Keratinocyte (primary cell): Measurements from ENCODE around the gene CCDC186. TPM values are rescaled to one million over a fixed set of nuclear protein-coding genes. Genes with fewer than 3 reads are reported as not detected.
"Not testable (repeated sequence)": the region's sequence is repeated elsewhere in the genome, so short reads cannot be mapped to it uniquely, and the experiment has no call there.

ENCODE experiments used
- DNase-seq: peaks from one replicate; pipeline ENCODE4 v3.0.0-alpha.2; 2011; ENCODE audit warnings: low read depth, missing footprints, low spot score
- FAIRE-seq: peaks from 2 replicates; lab custom pipeline; 2011; peaks lifted over from hg19 to GRCh38; lab: Jason Lieb, UNC
- H2AFZ ChIP-seq: 2 replicates; pipeline ENCODE4 v1.6.0; 2012; ENCODE audit warnings: low read length, control low read depth, inconsistent platforms; ENCODE audit not compliant: control insufficient read depth
- H3K27ac ChIP-seq: 2 replicates; pipeline ENCODE4 v1.5.1; 2011; ENCODE audit warnings: low read length; ENCODE audit not compliant: control insufficient read depth, insufficient read depth
- H3K27me3 ChIP-seq: 3 replicates; pipeline ENCODE4 v1.6.0; 2011; ENCODE audit warnings: low read length; ENCODE audit not compliant: control insufficient read depth, insufficient read depth; ENCODE audit errors: extremely low read depth
- H3K36me3 ChIP-seq, 2 experiments: 2 replicates in 1 of 2; 3 replicates in 1 of 2; pipeline ENCODE4 v1.5.1; 2011; ENCODE audit warnings: low read length in 2 of 2, mild to moderate bottlenecking in 1 of 2; ENCODE audit not compliant: control insufficient read depth in 2 of 2, insufficient read depth in 2 of 2; ENCODE audit errors: extremely low read depth in 1 of 2
- H3K4me1 ChIP-seq: 3 replicates; pipeline ENCODE4 v1.5.1; 2011; ENCODE audit warnings: low read length; ENCODE audit not compliant: control insufficient read depth, insufficient read depth; ENCODE audit errors: extremely low read depth
- H3K4me2 ChIP-seq: 3 replicates; pipeline ENCODE4 v1.6.0; 2011; ENCODE audit warnings: low read depth, low read length; ENCODE audit not compliant: control insufficient read depth, insufficient read depth; ENCODE audit errors: extremely low read depth
- H3K4me3 ChIP-seq, 3 experiments: fragments of 200-600 bp in 1 of 3; sonication (generic) in 1 of 3; 2 replicates in 2 of 3; 3 replicates in 1 of 3; pipeline ENCODE4 v1.5.1; 2011 to 2016; ENCODE audit warnings: low read length in 3 of 3, mild to moderate bottlenecking in 3 of 3, control low read depth in 2 of 3, inconsistent platforms in 1 of 3, low read depth in 1 of 3, mixed read lengths in 1 of 3, mixed run types in 1 of 3, moderate library complexity in 1 of 3; ENCODE audit not compliant: control insufficient read depth in 2 of 3, insufficient read depth in 2 of 3; ENCODE audit errors: extremely low read depth in 1 of 3
- H3K79me2 ChIP-seq: 2 replicates; pipeline ENCODE4 v1.6.0; 2012; ENCODE audit warnings: low read length; ENCODE audit not compliant: control insufficient read depth, insufficient read depth
- H3K9ac ChIP-seq: 3 replicates; pipeline ENCODE4 v1.6.0; 2011; ENCODE audit warnings: low read length; ENCODE audit not compliant: control insufficient read depth, insufficient read depth; ENCODE audit errors: extremely low read depth
- H3K9me1 ChIP-seq: 3 replicates; pipeline ENCODE4 v1.6.0; 2011; ENCODE audit warnings: low read length; ENCODE audit not compliant: control insufficient read depth, insufficient read depth; ENCODE audit errors: extremely low read depth
- H3K9me3 ChIP-seq: 2 replicates; pipeline ENCODE4 v1.5.1; 2012; ENCODE audit warnings: low read depth, low read length; ENCODE audit not compliant: control insufficient read depth
- H4K20me1 ChIP-seq: 3 replicates; pipeline ENCODE4 v1.6.0; 2011; ENCODE audit warnings: low read length; ENCODE audit not compliant: control insufficient read depth, insufficient read depth; ENCODE audit errors: extremely low read depth
- EZH2 ChIP-seq: IDR thresholded peaks from one replicate; pipeline ENCODE4 v1.6.1; 2012; ENCODE audit warnings: inconsistent platforms, mild to moderate bottlenecking, low read length, moderate library complexity
- dilution Hi-C: fragments of 300-500 bp; cut with MboI; formaldehyde crosslinking; loops from one replicate; pipeline ENCODE4 v1.7.0; 2020; ENCODE audit warnings: low sequenced_read_pairs; ENCODE audit not compliant: extremely low pct_ligation_motif_present
- polyA plus RNA-seq, 5 experiments: library from polyadenylated mRNA; depleted of rRNA in 3 of 5; stranded (reverse) in 3 of 5; stranded (forward) in 1 of 5; unstranded in 1 of 5; fragments of >200 nt; gene quantifications; 1 replicate in 1 of 5; 2 replicates in 3 of 5; 3 replicates in 1 of 5; pipeline versions ENCODE4 v1.2.1 to v1.2.3, GENCODE V29; 2011 to 2012; ENCODE audit warnings: missing spikeins in 2 of 5, low read depth in 1 of 5, low replicate concordance in 1 of 5
- TF ChIP-seq, protein P1 (sequence below), 3 experiments: IDR thresholded peaks in 1 of 3; conservative IDR thresholded peaks in 1 of 3; optimal IDR thresholded peaks in 1 of 3; 2 replicates in 2 of 3; 3 replicates in 1 of 3; pipeline versions ENCODE3 to v1.5.1; 2011; ENCODE audit warnings: low read length in 3 of 3, mild to moderate bottlenecking in 3 of 3, moderate library complexity in 2 of 3, control low read depth in 1 of 3, inconsistent platforms in 1 of 3; ENCODE audit not compliant: insufficient read depth in 2 of 3; ENCODE audit errors: extremely low read depth in 1 of 3

The CCDC186 gene
- polyA plus RNA-seq, 1 donor (not counting 4 experiments of a cell fraction or from before 2014, with no cell fraction given): 13.0 TPM

DNA sequence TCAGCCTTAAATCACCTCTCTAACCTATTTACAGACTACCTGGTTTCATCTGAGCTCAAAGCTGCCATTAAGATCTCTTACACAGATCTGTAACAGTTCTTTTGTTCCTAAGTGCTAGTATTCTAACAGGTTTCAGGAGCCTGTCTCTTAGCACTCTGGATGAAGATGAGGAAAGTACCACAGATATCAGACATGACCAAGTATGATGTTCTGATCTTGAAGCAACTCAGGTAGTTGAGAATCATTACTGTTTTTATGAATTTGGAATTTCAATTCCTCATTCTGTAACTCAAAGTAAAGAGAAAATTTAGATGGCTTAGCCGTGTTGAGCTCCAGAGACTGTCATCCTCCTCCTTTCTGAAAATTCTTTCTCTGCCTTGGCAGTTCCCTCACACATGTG, 30.8 kb downstream of the CCDC186 start:
- H3K9me1 ChIP-seq: no peaks in the 10 kb centered on the region
- H3K9me3 ChIP-seq: no peaks in the 10 kb centered on the region
- DNase-seq: no peak
- FAIRE-seq: no peak
- no peaks in the 10 kb centered on the region for H3K79me2 ChIP-seq
- H3K4me3 ChIP-seq: no peak overlapping the region
- no peaks in the 10 kb centered on the region for H4K20me1 ChIP-seq
- no peak overlapping the region for H3K27ac ChIP-seq
- peaks cover 0 to 5% of the 10 kb centered on the region in 2 experiments for H3K36me3 ChIP-seq
- no peaks in the 10 kb centered on the region for H3K4me1 ChIP-seq
- no peak for TF ChIP-seq EZH2
- TF ChIP-seq, protein P1, sequence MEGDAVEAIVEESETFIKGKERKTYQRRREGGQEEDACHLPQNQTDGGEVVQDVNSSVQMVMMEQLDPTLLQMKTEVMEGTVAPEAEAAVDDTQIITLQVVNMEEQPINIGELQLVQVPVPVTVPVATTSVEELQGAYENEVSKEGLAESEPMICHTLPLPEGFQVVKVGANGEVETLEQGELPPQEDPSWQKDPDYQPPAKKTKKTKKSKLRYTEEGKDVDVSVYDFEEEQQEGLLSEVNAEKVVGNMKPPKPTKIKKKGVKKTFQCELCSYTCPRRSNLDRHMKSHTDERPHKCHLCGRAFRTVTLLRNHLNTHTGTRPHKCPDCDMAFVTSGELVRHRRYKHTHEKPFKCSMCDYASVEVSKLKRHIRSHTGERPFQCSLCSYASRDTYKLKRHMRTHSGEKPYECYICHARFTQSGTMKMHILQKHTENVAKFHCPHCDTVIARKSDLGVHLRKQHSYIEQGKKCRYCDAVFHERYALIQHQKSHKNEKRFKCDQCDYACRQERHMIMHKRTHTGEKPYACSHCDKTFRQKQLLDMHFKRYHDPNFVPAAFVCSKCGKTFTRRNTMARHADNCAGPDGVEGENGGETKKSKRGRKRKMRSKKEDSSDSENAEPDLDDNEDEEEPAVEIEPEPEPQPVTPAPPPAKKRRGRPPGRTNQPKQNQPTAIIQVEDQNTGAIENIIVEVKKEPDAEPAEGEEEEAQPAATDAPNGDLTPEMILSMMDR (optimal IDR thresholded peaks at IDR 0.05 in 1 of 3, IDR thresholded peaks at IDR 0.05 in 1 of 3, conservative IDR thresholded peaks at IDR 0.05 in 1 of 3; ENCODE audit: extremely low read depth in 1 of 3, insufficient read depth in 2 of 3, low read length in 3 of 3): no peak
- H3K9ac ChIP-seq: no peak overlapping the region
- dilution Hi-C loops: no loop called here
- H2AFZ ChIP-seq: no peak overlapping the region
- H3K4me2 ChIP-seq: no peak overlapping the region
- no peaks in the 10 kb centered on the region for H3K27me3 ChIP-seq

DNA sequence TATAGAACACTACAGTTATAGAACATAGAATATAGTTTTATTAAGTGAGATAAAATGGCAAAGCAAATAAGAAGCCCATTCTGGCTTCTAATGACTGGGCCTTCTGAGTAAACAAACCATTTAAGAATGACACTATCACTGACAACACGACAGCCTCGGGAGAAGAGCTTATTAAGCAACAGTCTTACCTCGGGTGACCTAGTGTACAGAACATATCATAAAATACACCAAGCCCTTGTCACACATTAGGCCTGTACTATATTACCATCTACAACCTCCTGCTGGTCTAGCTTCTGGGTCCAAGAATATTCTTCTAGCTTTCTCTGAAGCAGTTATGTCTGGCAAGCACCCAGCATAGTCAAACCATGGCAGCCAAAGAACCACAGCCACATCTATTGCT, 32.0 kb downstream of the CCDC186 start:
- H3K4me2 ChIP-seq: no peak overlapping the region
- no peaks in the 10 kb centered on the region for H3K9me3 ChIP-seq
- no peak for DNase-seq
- no peak overlapping the region for H2AFZ ChIP-seq
- TF ChIP-seq, protein P1 (optimal IDR thresholded peaks at IDR 0.05 in 1 of 3, IDR thresholded peaks at IDR 0.05 in 1 of 3, conservative IDR thresholded peaks at IDR 0.05 in 1 of 3; ENCODE audit: extremely low read depth in 1 of 3, insufficient read depth in 2 of 3, low read length in 3 of 3): no peak
- no peak for TF ChIP-seq EZH2
- H3K4me1 ChIP-seq: no peaks in the 10 kb centered on the region
- no peaks in the 10 kb centered on the region for H4K20me1 ChIP-seq
- H3K27me3 ChIP-seq: no peaks in the 10 kb centered on the region
- H3K36me3 ChIP-seq: peaks cover 3 to 5% of the 10 kb centered on the region in 2 experiments
- H3K9me1 ChIP-seq: no peaks in the 10 kb centered on the region
- no peak overlapping the region for H3K9ac ChIP-seq
- no peaks in the 10 kb centered on the region for H3K79me2 ChIP-seq
- dilution Hi-C loops: no loop called here
- no peak overlapping the region for H3K4me3 ChIP-seq
- FAIRE-seq: no peak
- H3K27ac ChIP-seq: no peak overlapping the region

DNA sequence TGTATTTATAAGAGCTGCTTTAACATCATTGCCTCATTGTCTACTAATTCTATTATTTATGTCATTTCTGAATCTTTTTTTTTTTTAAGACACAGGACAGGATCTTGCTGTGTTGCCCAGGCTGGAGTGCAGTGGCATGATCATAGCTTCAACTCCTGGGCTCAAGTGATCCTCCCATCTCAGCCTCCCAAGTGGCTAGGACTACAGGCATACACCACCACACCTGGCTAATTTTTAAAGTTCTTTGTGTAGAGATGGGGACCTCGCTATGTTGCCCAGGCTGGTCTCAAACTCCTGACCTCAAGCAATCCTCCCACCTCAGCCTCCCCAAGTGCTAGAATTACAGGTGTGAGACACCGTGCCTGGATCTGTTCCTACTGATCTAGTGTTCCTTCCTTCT, 33.2 kb downstream of the CCDC186 start:
- H3K9ac ChIP-seq, H3K79me2 ChIP-seq, DNase-seq, H3K9me3 ChIP-seq, H3K27me3 ChIP-seq, H3K36me3 ChIP-seq, H2AFZ ChIP-seq, H3K4me3 ChIP-seq, H3K27ac ChIP-seq, H3K4me1 ChIP-seq, H4K20me1 ChIP-seq, dilution Hi-C loops, H3K9me1 ChIP-seq, FAIRE-seq, H3K4me2 ChIP-seq: not testable (repeated sequence)
